ENCODE data around the gene EIF3K.

Gene EIF3K

GRCh38 chr19:38580080-38580479 lies 38.9 kb upstream of the EIF3K start:
- no peak overlapping the region for H3K4ac ChIP-seq (ENCODE audit: low read depth, low read length)
- H4K5ac ChIP-seq (ENCODE audit: low read length) = no peak overlapping the region
- no peaks in the 10 kb centered on the region for H3K4me1 ChIP-seq (ENCODE audit: control insufficient read depth, low read depth, low read length)
- no peak overlapping the region for H2BK120ac ChIP-seq (ENCODE audit: low read depth, low read length)
- no peak for DNase-seq
- no CpG with 5 or more reads among the region's 15 CpGs for WGBS (ENCODE audit: extremely low coverage, insufficient coverage, low lambda C conversion rate)
- H3K9ac ChIP-seq (ENCODE audit: low read length) = no peak overlapping the region
- no peak overlapping the region for H2BK5ac ChIP-seq (ENCODE audit: low read length)
- no peak overlapping the region for H4K8ac ChIP-seq (ENCODE audit: low read depth, low read length)
- H2BK15ac ChIP-seq (replicated peaks; ENCODE audit: low read depth) = no peak overlapping the region
- H3K23ac ChIP-seq (ENCODE audit: low read length) = no peak overlapping the region
- H3K36me3 ChIP-seq (ENCODE audit: control insufficient read depth, insufficient read depth, low read length) = no peaks in the 10 kb centered on the region
- H3K56ac ChIP-seq (ENCODE audit: low read length) = no peak overlapping the region
- H3K18ac ChIP-seq (ENCODE audit: low read length) = no peak overlapping the region
- no peaks in the 10 kb centered on the region for H3K27me3 ChIP-seq (ENCODE audit: insufficient read depth, low read length, poor library complexity)
- H3K27ac ChIP-seq (ENCODE audit: low read depth, low read length) = no peak overlapping the region
- H3K79me1 ChIP-seq (ENCODE audit: low read length) = no peaks in the 10 kb centered on the region
- H3K79me2 ChIP-seq (ENCODE audit: control insufficient read depth, insufficient read depth, low read length) = no peaks in the 10 kb centered on the region
- H2AK5ac ChIP-seq (ENCODE audit: low read length) = no peak overlapping the region
- no peak overlapping the region for H3K4me2 ChIP-seq (ENCODE audit: low read length)
- H3K4me3 ChIP-seq (ENCODE audit: low read length) = no peak overlapping the region

- Histone ChIP-seq H3K27ac (ENCODE audit: low read depth, low read length) (no peak overlapping the region), H4K8ac (ENCODE audit: low read depth, low read length) (no peak overlapping the region), H3K18ac (ENCODE audit: low read length) (no peak overlapping the region), H2BK15ac (replicated peaks; ENCODE audit: low read depth) (no peak overlapping the region), H3K36me3 (ENCODE audit: control insufficient read depth, insufficient read depth, low read length) (no peaks in the 10 kb centered on the region), H3K4me2 (ENCODE audit: low read length) (no peak overlapping the region), H3K23ac (ENCODE audit: low read length) (no peak overlapping the region), H3K4ac (ENCODE audit: low read depth, low read length) (no peak overlapping the region), H3K56ac (ENCODE audit: low read length) (no peak overlapping the region), H4K5ac (ENCODE audit: low read length) (no peak overlapping the region), H2AK5ac (ENCODE audit: low read length) (no peak overlapping the region), H3K79me1 (ENCODE audit: low read length) (no peaks in the 10 kb centered on the region), H3K9ac (ENCODE audit: low read length) (no peak overlapping the region), H2BK5ac (ENCODE audit: low read length) (no peak overlapping the region), H2BK120ac (ENCODE audit: low read depth, low read length) (no peak overlapping the region), H3K4me3 (ENCODE audit: low read length) (no peak overlapping the region), H3K4me1 (ENCODE audit: control insufficient read depth, low read depth, low read length) (no peaks in the 10 kb centered on the region), H3K79me2 (ENCODE audit: control insufficient read depth, insufficient read depth, low read length) (no peaks in the 10 kb centered on the region), H3K27me3 (ENCODE audit: insufficient read depth, low read length, poor library complexity) (no peaks in the 10 kb centered on the region)
- no peak for DNase-seq
- no CpG with 5 or more reads among the region's 14 CpGs for WGBS (ENCODE audit: extremely low coverage, insufficient coverage, low lambda C conversion rate)
These were observed 35.6 kb upstream of the EIF3K start for GRCh38 chr19:38583219-38583984.

GRCh38 chr19:38583985-38584305 lies 35.0 kb upstream of the EIF3K start:
- Histone ChIP-seq H3K4me1 (ENCODE audit: control insufficient read depth, low read depth, low read length) (no peaks in the 10 kb centered on the region), H3K56ac (ENCODE audit: low read length) (no peak overlapping the region), H4K5ac (ENCODE audit: low read length) (no peak overlapping the region), H3K4me2 (ENCODE audit: low read length) (no peak overlapping the region), H2AK5ac (ENCODE audit: low read length) (no peak overlapping the region), H3K27ac (ENCODE audit: low read depth, low read length) (no peak overlapping the region), H4K8ac (ENCODE audit: low read depth, low read length) (no peak overlapping the region), H2BK120ac (ENCODE audit: low read depth, low read length) (no peak overlapping the region), H3K4me3 (ENCODE audit: low read length) (no peak overlapping the region), H3K9ac (ENCODE audit: low read length) (no peak overlapping the region), H2BK15ac (replicated peaks; ENCODE audit: low read depth) (no peak overlapping the region), H2BK5ac (ENCODE audit: low read length) (no peak overlapping the region), H3K18ac (ENCODE audit: low read length) (no peak overlapping the region), H3K79me1 (ENCODE audit: low read length) (no peaks in the 10 kb centered on the region), H3K27me3 (ENCODE audit: insufficient read depth, low read length, poor library complexity) (no peaks in the 10 kb centered on the region), H3K23ac (ENCODE audit: low read length) (no peak overlapping the region), H3K4ac (ENCODE audit: low read depth, low read length) (no peak overlapping the region), H3K79me2 (ENCODE audit: control insufficient read depth, insufficient read depth, low read length) (no peaks in the 10 kb centered on the region), H3K36me3 (ENCODE audit: control insufficient read depth, insufficient read depth, low read length) (no peaks in the 10 kb centered on the region)
- no CpG with 5 or more reads among the region's 4 CpGs for WGBS (ENCODE audit: extremely low coverage, insufficient coverage, low lambda C conversion rate)
- DNase-seq = no peak

DNA sequence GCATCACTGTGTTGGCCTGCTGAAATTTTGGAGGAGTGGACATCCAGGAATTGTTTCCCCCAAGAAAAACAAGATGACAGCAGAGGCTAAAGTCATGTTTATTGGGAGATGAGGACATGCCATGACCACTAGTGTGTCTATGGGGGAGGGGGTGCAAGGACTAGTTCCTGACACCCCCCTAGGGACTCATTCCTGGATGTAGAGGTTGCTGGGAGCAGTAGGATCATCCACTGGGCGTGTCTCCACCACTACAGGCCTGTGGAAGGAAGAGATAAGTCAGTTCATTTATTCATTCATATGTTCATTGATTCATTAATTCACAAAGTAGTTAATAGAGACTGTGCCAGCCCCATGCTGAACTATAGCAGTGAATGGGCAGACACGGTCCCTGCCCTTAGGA lies 31.4 kb upstream of the EIF3K start:
- Histone ChIP-seq H3K36me3 (ENCODE audit: control insufficient read depth, insufficient read depth, low read length) (no peaks in the 10 kb centered on the region), H3K18ac (ENCODE audit: low read length) (no peak overlapping the region), H2BK15ac (replicated peaks; ENCODE audit: low read depth) (no peak overlapping the region), H2BK5ac (ENCODE audit: low read length) (no peak overlapping the region), H3K4ac (ENCODE audit: low read depth, low read length) (no peak overlapping the region), H3K27me3 (ENCODE audit: insufficient read depth, low read length, poor library complexity) (no peaks in the 10 kb centered on the region), H2AK5ac (ENCODE audit: low read length) (no peak overlapping the region), H3K4me2 (ENCODE audit: low read length) (no peak overlapping the region), H3K27ac (ENCODE audit: low read depth, low read length) (no peak overlapping the region), H3K9ac (ENCODE audit: low read length) (no peak overlapping the region), H3K23ac (ENCODE audit: low read length) (no peak overlapping the region), H3K79me2 (ENCODE audit: control insufficient read depth, insufficient read depth, low read length) (no peaks in the 10 kb centered on the region), H3K4me3 (ENCODE audit: low read length) (no peak overlapping the region), H2BK120ac (ENCODE audit: low read depth, low read length) (no peak overlapping the region), H4K5ac (ENCODE audit: low read length) (no peak overlapping the region), H3K79me1 (ENCODE audit: low read length) (no peaks in the 10 kb centered on the region), H3K56ac (ENCODE audit: low read length) (no peak overlapping the region), H4K8ac (ENCODE audit: low read depth, low read length) (no peak overlapping the region), H3K4me1 (ENCODE audit: control insufficient read depth, low read depth, low read length) (no peaks in the 10 kb centered on the region)
- WGBS (ENCODE audit: extremely low coverage, insufficient coverage, low lambda C conversion rate) = no CpG with 5 or more reads among the region's 2 CpGs
- DNase-seq = no peak

- H3K9ac ChIP-seq (ENCODE audit: low read length) = no peak overlapping the region
- no peak overlapping the region for H2BK5ac ChIP-seq (ENCODE audit: low read length)
- no peak overlapping the region for H2BK15ac ChIP-seq (replicated peaks; ENCODE audit: low read depth)
- no peak overlapping the region for H3K4ac ChIP-seq (ENCODE audit: low read depth, low read length)
- H3K4me3 ChIP-seq (ENCODE audit: low read length) = no peak overlapping the region
- H4K5ac ChIP-seq (ENCODE audit: low read length) = no peak overlapping the region
- DNase-seq = no peak
- no peak overlapping the region for H3K18ac ChIP-seq (ENCODE audit: low read length)
- no peaks in the 10 kb centered on the region for H3K79me1 ChIP-seq (ENCODE audit: low read length)
- no peak overlapping the region for H2BK120ac ChIP-seq (ENCODE audit: low read depth, low read length)
- H3K79me2 ChIP-seq (ENCODE audit: control insufficient read depth, insufficient read depth, low read length) = no peaks in the 10 kb centered on the region
- H3K23ac ChIP-seq (ENCODE audit: low read length) = no peak overlapping the region
- no peaks in the 10 kb centered on the region for H3K4me1 ChIP-seq (ENCODE audit: control insufficient read depth, low read depth, low read length)
- WGBS (ENCODE audit: extremely low coverage, insufficient coverage, low lambda C conversion rate) = no CpG with 5 or more reads among the region's 2 CpGs
- H3K36me3 ChIP-seq (ENCODE audit: control insufficient read depth, insufficient read depth, low read length) = no peaks in the 10 kb centered on the region
- H3K4me2 ChIP-seq (ENCODE audit: low read length) = no peak overlapping the region
- H4K8ac ChIP-seq (ENCODE audit: low read depth, low read length) = no peak overlapping the region
- no peaks in the 10 kb centered on the region for H3K27me3 ChIP-seq (ENCODE audit: insufficient read depth, low read length, poor library complexity)
- no peak overlapping the region for H2AK5ac ChIP-seq (ENCODE audit: low read length)
- no peak overlapping the region for H3K56ac ChIP-seq (ENCODE audit: low read length)
- no peak overlapping the region for H3K27ac ChIP-seq (ENCODE audit: low read depth, low read length)
These were observed 30.9 kb upstream of the EIF3K start for GRCh38 chr19:38588041-38588440.

- Histone ChIP-seq H3K27ac (ENCODE audit: low read depth, low read length) (no peak overlapping the region), H3K56ac (ENCODE audit: low read length) (no peak overlapping the region), H3K36me3 (ENCODE audit: control insufficient read depth, insufficient read depth, low read length) (no peaks in the 10 kb centered on the region), H3K79me2 (ENCODE audit: control insufficient read depth, insufficient read depth, low read length) (no peaks in the 10 kb centered on the region), H3K79me1 (ENCODE audit: low read length) (no peaks in the 10 kb centered on the region), H4K8ac (ENCODE audit: low read depth, low read length) (no peak overlapping the region), H3K27me3 (ENCODE audit: insufficient read depth, low read length, poor library complexity) (no peaks in the 10 kb centered on the region), H3K4me2 (ENCODE audit: low read length) (no peak overlapping the region), H2BK15ac (replicated peaks; ENCODE audit: low read depth) (no peak overlapping the region), H4K5ac (ENCODE audit: low read length) (no peak overlapping the region), H3K23ac (ENCODE audit: low read length) (no peak overlapping the region), H2AK5ac (ENCODE audit: low read length) (no peak overlapping the region), H3K4ac (ENCODE audit: low read depth, low read length) (no peak overlapping the region), H3K9ac (ENCODE audit: low read length) (no peak overlapping the region), H3K4me3 (ENCODE audit: low read length) (no peak overlapping the region), H3K4me1 (ENCODE audit: control insufficient read depth, low read depth, low read length) (no peaks in the 10 kb centered on the region), H2BK5ac (ENCODE audit: low read length) (no peak overlapping the region), H2BK120ac (ENCODE audit: low read depth, low read length) (no peak overlapping the region), H3K18ac (ENCODE audit: low read length) (no peak overlapping the region)
- DNase-seq = peak; percentile 27
- no CpG with 5 or more reads among the region's 6 CpGs for WGBS (ENCODE audit: extremely low coverage, insufficient coverage, low lambda C conversion rate)
These were observed 26.0 kb upstream of the EIF3K start for GRCh38 chr19:38592940-38593339.
